ENCODE results near the gene TCF23. TPM values are rescaled to one million over a fixed set of nuclear protein-coding genes. Genes with fewer than 3 reads are reported as not detected.

TCF23 gene
- total RNA-seq, 2 donors from 2014 or later: not detected

DNA sequence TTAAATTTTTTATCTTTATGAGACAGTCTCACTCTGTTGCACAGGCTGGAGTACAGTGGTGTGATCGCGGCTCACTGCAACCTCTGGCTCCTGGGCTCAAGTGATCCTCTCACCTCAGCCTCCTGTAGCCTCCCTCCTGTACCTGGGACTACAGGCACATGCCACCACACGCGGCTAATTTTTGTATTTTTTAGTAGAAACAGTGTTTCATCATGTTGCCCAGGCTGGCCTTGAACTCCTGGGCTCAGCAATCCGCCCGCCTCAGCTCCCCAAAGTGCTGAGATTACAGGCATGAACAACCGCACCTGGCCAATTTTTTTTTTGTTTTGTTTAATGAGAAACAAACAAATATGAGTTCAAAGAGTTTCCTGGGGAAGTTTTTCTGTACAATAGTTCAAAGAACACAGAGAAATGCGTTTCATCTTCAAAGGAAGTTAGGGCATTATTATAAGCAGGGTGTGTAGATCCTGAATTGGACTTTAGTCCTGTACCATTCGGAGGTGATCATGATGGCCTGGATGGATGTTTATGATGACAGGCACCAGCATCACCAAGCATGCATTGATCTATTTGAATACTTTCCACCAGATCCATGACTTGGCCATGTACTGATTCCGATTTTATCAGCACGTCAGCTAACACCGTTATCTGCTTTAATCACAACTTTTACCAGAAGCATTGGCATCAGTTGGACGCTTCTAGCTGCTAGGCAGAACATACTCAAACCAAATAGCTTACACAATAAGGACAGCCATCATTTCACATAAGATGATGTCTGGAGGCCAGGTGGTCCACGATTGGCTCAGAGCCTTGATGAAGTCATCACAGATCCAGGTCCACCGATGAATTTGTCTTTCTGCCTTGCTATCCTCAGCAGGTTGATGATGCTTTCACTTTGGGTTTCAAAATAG is 28.9 kb downstream of the TCF23 start:
- Histone ChIP-seq H3K27ac (ENCODE audit: low read depth, low read length) (no peak overlapping the region), H3K4me1 (ENCODE audit: control insufficient read depth, insufficient read depth, low read length) (no peaks in the 10 kb centered on the region), H3K4me3 (ENCODE audit: low read length) (no peak overlapping the region), H3K9me3 (ENCODE audit: control insufficient read depth, low read length) (no peaks in the 10 kb centered on the region), H3K9ac (ENCODE audit: extremely low read depth, low read length, poor library complexity, severe bottlenecking) (no peak overlapping the region), H3K27me3 (ENCODE audit: control insufficient read depth, insufficient read depth, low read length, poor library complexity, severe bottlenecking) (peaks cover 11% of the 10 kb centered on the region), H3K36me3 (ENCODE audit: control insufficient read depth, insufficient read depth, low read length) (no peaks in the 10 kb centered on the region)
- Mint-ChIP-seq H3K4me3 (no peak overlapping the region), H3K27me3 (ENCODE audit: insufficient read depth) (peaks cover 14% of the 10 kb centered on the region), H3K27ac (no peak overlapping the region), H3K36me3 (ENCODE audit: low read depth) (no peaks in the 10 kb centered on the region), H3K4me1 (no peaks in the 10 kb centered on the region), H3K9me3 (no peaks in the 10 kb centered on the region)
- TF ChIP-seq, protein P1, sequence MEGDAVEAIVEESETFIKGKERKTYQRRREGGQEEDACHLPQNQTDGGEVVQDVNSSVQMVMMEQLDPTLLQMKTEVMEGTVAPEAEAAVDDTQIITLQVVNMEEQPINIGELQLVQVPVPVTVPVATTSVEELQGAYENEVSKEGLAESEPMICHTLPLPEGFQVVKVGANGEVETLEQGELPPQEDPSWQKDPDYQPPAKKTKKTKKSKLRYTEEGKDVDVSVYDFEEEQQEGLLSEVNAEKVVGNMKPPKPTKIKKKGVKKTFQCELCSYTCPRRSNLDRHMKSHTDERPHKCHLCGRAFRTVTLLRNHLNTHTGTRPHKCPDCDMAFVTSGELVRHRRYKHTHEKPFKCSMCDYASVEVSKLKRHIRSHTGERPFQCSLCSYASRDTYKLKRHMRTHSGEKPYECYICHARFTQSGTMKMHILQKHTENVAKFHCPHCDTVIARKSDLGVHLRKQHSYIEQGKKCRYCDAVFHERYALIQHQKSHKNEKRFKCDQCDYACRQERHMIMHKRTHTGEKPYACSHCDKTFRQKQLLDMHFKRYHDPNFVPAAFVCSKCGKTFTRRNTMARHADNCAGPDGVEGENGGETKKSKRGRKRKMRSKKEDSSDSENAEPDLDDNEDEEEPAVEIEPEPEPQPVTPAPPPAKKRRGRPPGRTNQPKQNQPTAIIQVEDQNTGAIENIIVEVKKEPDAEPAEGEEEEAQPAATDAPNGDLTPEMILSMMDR (conservative IDR thresholded peaks at IDR 0.05): no peak
- WGBS, 2 experiments (ENCODE audit: insufficient coverage in 1 of 2, insufficient read length in 1 of 2): 93 to 95% methylated on average over 12 to 15 of the region's 15 CpGs
- DNase-seq: no peak

DNA sequence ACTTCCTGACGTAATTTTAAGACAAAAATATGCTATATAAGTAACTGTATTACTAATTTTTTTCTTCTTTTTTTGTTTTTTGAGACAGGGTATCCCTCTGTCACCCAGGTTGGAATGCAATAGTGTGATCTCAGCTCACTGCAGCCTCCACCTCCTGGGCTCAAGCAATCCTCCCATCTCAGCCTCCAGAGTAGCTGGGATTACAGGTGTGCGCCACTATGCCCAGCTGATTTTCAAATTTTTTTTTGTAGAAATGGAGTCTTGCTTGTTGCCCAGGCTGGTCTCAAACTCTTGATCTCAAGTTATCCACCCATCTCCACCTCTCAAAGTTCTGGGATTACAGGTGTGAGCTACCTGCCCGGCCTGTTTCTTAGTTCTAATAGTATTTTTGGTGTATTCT is 29.7 kb downstream of the TCF23 start:
- Mint-ChIP-seq H3K36me3 (ENCODE audit: low read depth) (no peaks in the 10 kb centered on the region), H3K9me3 (no peaks in the 10 kb centered on the region), H3K27ac (no peak overlapping the region), H3K27me3 (ENCODE audit: insufficient read depth) (peaks cover 10% of the 10 kb centered on the region), H3K4me1 (no peaks in the 10 kb centered on the region), H3K4me3 (no peak overlapping the region)
- Histone ChIP-seq H3K4me3 (ENCODE audit: low read length) (no peak overlapping the region), H3K9ac (ENCODE audit: extremely low read depth, low read length, poor library complexity, severe bottlenecking) (no peak overlapping the region), H3K36me3 (ENCODE audit: control insufficient read depth, insufficient read depth, low read length) (no peaks in the 10 kb centered on the region), H3K4me1 (ENCODE audit: control insufficient read depth, insufficient read depth, low read length) (no peaks in the 10 kb centered on the region), H3K27me3 (ENCODE audit: control insufficient read depth, insufficient read depth, low read length, poor library complexity, severe bottlenecking) (peaks cover 6% of the 10 kb centered on the region), H3K9me3 (ENCODE audit: control insufficient read depth, low read length) (no peaks in the 10 kb centered on the region), H3K27ac (ENCODE audit: low read depth, low read length) (no peak overlapping the region)
- TF ChIP-seq, protein P1 (conservative IDR thresholded peaks at IDR 0.05): no peak
- WGBS, 2 experiments (ENCODE audit: insufficient coverage in 1 of 2, insufficient read length in 1 of 2): 100% methylated on average over 1 of the region's 3 CpGs; no CpG with 5 or more reads in 1 of the 2 experiments
- no peak for DNase-seq

DNA sequence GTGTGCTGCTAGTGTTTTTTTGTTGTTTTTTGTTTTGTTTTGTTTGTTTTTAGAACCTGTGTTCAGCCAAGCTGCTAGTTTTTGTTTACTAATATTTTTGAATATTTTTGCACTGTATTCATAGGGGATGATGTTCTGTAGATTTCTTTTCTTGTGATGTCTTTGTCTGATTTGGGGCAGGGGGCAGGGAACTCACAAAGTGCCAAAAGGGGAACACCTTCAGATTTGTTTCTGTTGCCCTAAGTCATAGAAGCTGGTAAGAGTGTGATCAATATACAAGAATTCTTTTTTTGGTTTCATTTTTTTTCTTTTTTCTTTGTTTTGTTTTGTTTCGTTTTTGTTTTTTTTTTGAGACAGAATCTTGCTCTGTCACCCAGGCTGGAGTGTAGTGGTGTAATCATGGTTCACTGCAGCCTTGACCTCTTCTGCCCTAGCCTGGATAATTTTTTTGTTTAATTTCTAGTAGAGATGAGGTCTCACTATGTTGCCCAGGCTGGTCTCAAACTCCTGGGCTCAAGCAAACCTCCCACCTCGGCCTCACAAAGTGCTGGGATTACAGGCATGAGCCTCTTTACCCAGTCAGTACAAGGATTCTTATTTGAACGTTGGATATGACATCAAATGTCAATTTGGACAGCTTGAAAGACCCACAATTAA is 30.7 kb downstream of the TCF23 start:
- H3K4me3 ChIP-seq (ENCODE audit: low read length): no peak overlapping the region
- H3K4me3 Mint-ChIP-seq: no peak overlapping the region
- no peaks in the 10 kb centered on the region for H3K36me3 Mint-ChIP-seq (ENCODE audit: low read depth)
- H3K9ac ChIP-seq (ENCODE audit: extremely low read depth, low read length, poor library complexity, severe bottlenecking): no peak overlapping the region
- H3K27me3 ChIP-seq (ENCODE audit: control insufficient read depth, insufficient read depth, low read length, poor library complexity, severe bottlenecking): no peaks in the 10 kb centered on the region
- no peaks in the 10 kb centered on the region for H3K4me1 ChIP-seq (ENCODE audit: control insufficient read depth, insufficient read depth, low read length)
- H3K4me1 Mint-ChIP-seq: no peaks in the 10 kb centered on the region
- H3K27ac ChIP-seq (ENCODE audit: low read depth, low read length): no peak overlapping the region
- no peak for DNase-seq
- no peaks in the 10 kb centered on the region for H3K36me3 ChIP-seq (ENCODE audit: control insufficient read depth, insufficient read depth, low read length)
- TF ChIP-seq, protein P1 (conservative IDR thresholded peaks at IDR 0.05): no peak
- WGBS, 2 experiments (ENCODE audit: insufficient coverage in 1 of 2, insufficient read length in 1 of 2): 68 to 88% methylated on average over 2 of the region's 3 CpGs
- no peak overlapping the region for H3K27ac Mint-ChIP-seq
- no peaks in the 10 kb centered on the region for H3K9me3 Mint-ChIP-seq
- H3K9me3 ChIP-seq (ENCODE audit: control insufficient read depth, low read length): no peaks in the 10 kb centered on the region
- H3K27me3 Mint-ChIP-seq (ENCODE audit: insufficient read depth): peaks cover 10% of the 10 kb centered on the region

Data from endodermal cell (in vitro differentiated cells).